ENCODE results near the gene ESYT2.

ESYT2 gene

DNA sequence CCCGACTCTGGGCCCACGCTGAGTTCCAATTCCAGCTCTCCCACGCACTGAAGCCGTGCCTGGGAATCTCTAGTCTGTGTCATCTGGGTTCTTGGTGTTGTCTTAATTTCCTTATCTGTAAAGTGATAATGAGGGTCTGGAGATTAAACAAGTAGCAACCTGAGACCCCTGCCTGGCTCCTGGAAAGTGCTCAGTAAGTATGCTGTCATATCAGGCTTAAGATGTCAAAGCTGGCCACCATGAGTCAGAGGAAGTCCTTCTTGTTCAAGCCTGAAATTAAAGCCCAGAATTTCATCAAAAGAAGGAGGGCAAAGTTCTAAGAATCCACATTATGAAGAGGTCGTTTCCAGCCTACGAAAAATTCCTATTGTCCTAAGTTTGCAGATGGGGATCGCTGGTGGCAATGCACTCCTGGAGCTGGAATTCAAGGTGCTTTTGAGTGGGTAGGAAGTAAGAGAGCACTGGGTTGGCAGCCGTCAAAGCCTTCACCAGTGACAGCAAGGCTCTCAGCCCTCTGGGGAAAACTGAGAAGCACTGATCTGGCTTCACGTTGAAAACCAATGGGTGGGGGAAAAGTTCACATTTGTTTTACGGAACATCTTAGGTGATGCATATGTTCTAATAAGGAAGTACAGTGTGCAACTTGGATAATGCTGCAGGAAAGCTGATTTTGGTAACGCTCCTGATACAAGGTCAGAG lies 74.4 kb downstream of the ESYT2 start:
- Histone ChIP-seq H3K36me3 (ENCODE audit: control insufficient read depth in 4 of 4, insufficient read depth in 4 of 4, low read length in 3 of 4) (peaks cover 23 to 66% (median 54%) of the 10 kb centered on the region in 4 experiments), H3K27me3 (replicated peaks in 2 of 5; ENCODE audit: control insufficient read depth in 4 of 5, insufficient read depth in 5 of 5, low read length in 4 of 5) (no peaks in the 10 kb centered on the region), H3K9me3 (ENCODE audit: control extremely low read depth in 1 of 5, control insufficient read depth in 4 of 5, insufficient read depth in 2 of 5, low read depth in 1 of 5, low read length in 4 of 5) (no peaks in the 10 kb centered on the region), H3K4me3 (ENCODE audit: control insufficient read depth in 1 of 7, extremely low read depth in 1 of 7, insufficient read depth in 4 of 7, low read depth in 2 of 7, low read length in 6 of 7) (no peak overlapping the region), H3K4me1 (ENCODE audit: control extremely low read depth in 1 of 4, control insufficient read depth in 4 of 4, insufficient read depth in 4 of 4, low read length in 3 of 4) (no peaks in the 10 kb centered on the region), H3K27ac (ENCODE audit: insufficient read depth in 1 of 2, low read depth in 1 of 2, low read length in 2 of 2, poor library complexity in 1 of 2, severe bottlenecking in 2 of 2) (no peak overlapping the region)
- ChIA-PET POLR2A (no interaction called here), CTCF (interaction anchor here (0.8 to 1.7 kb wide), 3 partner anchors 8 to 59 kb away, joined by 3 to 5 read pairs (median 4); no protein-coding TSS in a partner anchor)
- DNase-seq, result no peak
- over 99% methylated on average over 10 of the region's 11 CpGs for WGBS (ENCODE audit: insufficient coverage)

GRCh38 chr7:158753900-158754299 lies 75.4 kb downstream of the ESYT2 start:
- ChIA-PET CTCF (interaction anchor here (0.6 to 1.7 kb wide), 5 partner anchors 9 to 223 kb away, joined by 3 to 4 read pairs (median 3); no protein-coding TSS in a partner anchor), POLR2A (no interaction called here)
- no peak for DNase-seq
- H3K4me3 ChIP-seq (ENCODE audit: control insufficient read depth in 1 of 7, extremely low read depth in 1 of 7, insufficient read depth in 4 of 7, low read depth in 2 of 7, low read length in 6 of 7), result no peak overlapping the region
- H3K9me3 ChIP-seq (ENCODE audit: control extremely low read depth in 1 of 5, control insufficient read depth in 4 of 5, insufficient read depth in 2 of 5, low read depth in 1 of 5, low read length in 4 of 5), result no peaks in the 10 kb centered on the region
- no peaks in the 10 kb centered on the region for H3K4me1 ChIP-seq (ENCODE audit: control extremely low read depth in 1 of 4, control insufficient read depth in 4 of 4, insufficient read depth in 4 of 4, low read length in 3 of 4)
- H3K27ac ChIP-seq (ENCODE audit: insufficient read depth in 1 of 2, low read depth in 1 of 2, low read length in 2 of 2, poor library complexity in 1 of 2, severe bottlenecking in 2 of 2), result no peak overlapping the region
- H3K27me3 ChIP-seq (replicated peaks in 2 of 5; ENCODE audit: control insufficient read depth in 4 of 5, insufficient read depth in 5 of 5, low read length in 4 of 5), result no peaks in the 10 kb centered on the region
- 100% methylated on average over 1 of the region's 5 CpGs for WGBS (ENCODE audit: insufficient coverage)
- H3K36me3 ChIP-seq (ENCODE audit: control insufficient read depth in 4 of 4, insufficient read depth in 4 of 4, low read length in 3 of 4), result peaks cover 18 to 64% (median 49%) of the 10 kb centered on the region in 4 experiments

- H3K36me3 ChIP-seq (ENCODE audit: control insufficient read depth in 4 of 4, insufficient read depth in 4 of 4, low read length in 3 of 4), result peaks cover 16 to 66% (median 50%) of the 10 kb centered on the region in 4 experiments
- H3K27me3 ChIP-seq (replicated peaks in 2 of 5; ENCODE audit: control insufficient read depth in 4 of 5, insufficient read depth in 5 of 5, low read length in 4 of 5), result no peaks in the 10 kb centered on the region
- no peak overlapping the region for H3K4me3 ChIP-seq (ENCODE audit: control insufficient read depth in 1 of 7, extremely low read depth in 1 of 7, insufficient read depth in 4 of 7, low read depth in 2 of 7, low read length in 6 of 7)
- no peaks in the 10 kb centered on the region for H3K4me1 ChIP-seq (ENCODE audit: control extremely low read depth in 1 of 4, control insufficient read depth in 4 of 4, insufficient read depth in 4 of 4, low read length in 3 of 4)
- 100% methylated on average over 2 of the region's 3 CpGs for WGBS (ENCODE audit: insufficient coverage)
- POLR2A ChIA-PET, result no interaction called here
- H3K9me3 ChIP-seq (ENCODE audit: control extremely low read depth in 1 of 5, control insufficient read depth in 4 of 5, insufficient read depth in 2 of 5, low read depth in 1 of 5, low read length in 4 of 5), result no peaks in the 10 kb centered on the region
- no peak overlapping the region for H3K27ac ChIP-seq (ENCODE audit: insufficient read depth in 1 of 2, low read depth in 1 of 2, low read length in 2 of 2, poor library complexity in 1 of 2, severe bottlenecking in 2 of 2)
- CTCF ChIA-PET, result interaction anchor here (1.3 to 5.8 kb wide), 2 partner anchors 11 to 13 kb away, joined by 3 to 19 read pairs; no protein-coding TSS in a partner anchor
- no peak for DNase-seq
Observed at GRCh38 chr7:158751751-158752150, 77.6 kb downstream of the ESYT2 start.

DNA sequence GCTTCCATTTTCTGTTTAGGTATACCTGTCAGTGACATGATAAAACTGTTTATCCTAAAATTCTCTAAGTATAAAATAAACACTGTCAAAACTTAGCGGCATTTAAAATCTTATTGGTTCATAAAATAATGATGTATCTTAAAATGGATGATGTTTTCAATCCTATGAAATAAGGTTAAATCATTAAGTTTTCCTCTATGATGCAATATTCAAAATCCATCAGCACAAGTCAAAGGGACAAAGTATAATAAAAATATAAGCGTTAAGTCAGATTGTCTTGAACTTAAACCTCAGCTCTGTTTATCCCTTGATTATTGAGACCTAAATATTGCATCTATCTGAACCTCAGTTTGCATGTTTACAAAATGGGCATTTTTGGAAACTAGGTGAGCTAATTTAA lies 78.1 kb downstream of the ESYT2 start:
- no peaks in the 10 kb centered on the region for H3K4me1 ChIP-seq (ENCODE audit: control extremely low read depth in 1 of 4, control insufficient read depth in 4 of 4, insufficient read depth in 4 of 4, low read length in 3 of 4)
- H3K36me3 ChIP-seq (ENCODE audit: control insufficient read depth in 4 of 4, insufficient read depth in 4 of 4, low read length in 3 of 4), result peaks cover 14 to 69% (median 51%) of the 10 kb centered on the region in 4 experiments
- ChIA-PET POLR2A (no interaction called here), CTCF (interaction anchor here (1.3 to 5.8 kb wide), 4 partner anchors 8 to 18 kb away, joined by 3 to 19 read pairs (median 6); no protein-coding TSS in a partner anchor)
- no peak overlapping the region for H3K27ac ChIP-seq (ENCODE audit: insufficient read depth in 1 of 2, low read depth in 1 of 2, low read length in 2 of 2, poor library complexity in 1 of 2, severe bottlenecking in 2 of 2)
- WGBS (ENCODE audit: insufficient coverage), result no CpG with 5 or more reads among the region's 2 CpGs
- H3K4me3 ChIP-seq (ENCODE audit: control insufficient read depth in 1 of 7, extremely low read depth in 1 of 7, insufficient read depth in 4 of 7, low read depth in 2 of 7, low read length in 6 of 7), result no peak overlapping the region
- no peaks in the 10 kb centered on the region for H3K9me3 ChIP-seq (ENCODE audit: control extremely low read depth in 1 of 5, control insufficient read depth in 4 of 5, insufficient read depth in 2 of 5, low read depth in 1 of 5, low read length in 4 of 5)
- no peaks in the 10 kb centered on the region for H3K27me3 ChIP-seq (replicated peaks in 2 of 5; ENCODE audit: control insufficient read depth in 4 of 5, insufficient read depth in 5 of 5, low read length in 4 of 5)
- DNase-seq, result no peak

GRCh38 chr7:158750702-158751101 lies 78.6 kb downstream of the ESYT2 start:
- Histone ChIP-seq H3K9me3 (ENCODE audit: control extremely low read depth in 1 of 5, control insufficient read depth in 4 of 5, insufficient read depth in 2 of 5, low read depth in 1 of 5, low read length in 4 of 5) (no peaks in the 10 kb centered on the region), H3K4me3 (ENCODE audit: control insufficient read depth in 1 of 7, extremely low read depth in 1 of 7, insufficient read depth in 4 of 7, low read depth in 2 of 7, low read length in 6 of 7) (no peak overlapping the region), H3K4me1 (ENCODE audit: control extremely low read depth in 1 of 4, control insufficient read depth in 4 of 4, insufficient read depth in 4 of 4, low read length in 3 of 4) (no peaks in the 10 kb centered on the region), H3K36me3 (ENCODE audit: control insufficient read depth in 4 of 4, insufficient read depth in 4 of 4, low read length in 3 of 4) (peaks cover 12 to 70% (median 48%) of the 10 kb centered on the region in 4 experiments), H3K27ac (ENCODE audit: insufficient read depth in 1 of 2, low read depth in 1 of 2, low read length in 2 of 2, poor library complexity in 1 of 2, severe bottlenecking in 2 of 2) (no peak overlapping the region), H3K27me3 (replicated peaks in 2 of 5; ENCODE audit: control insufficient read depth in 4 of 5, insufficient read depth in 5 of 5, low read length in 4 of 5) (no peaks in the 10 kb centered on the region)
- DNase-seq, result no peak
- POLR2A ChIA-PET, result no interaction called here
- 94% methylated on average over 3 of the region's 3 CpGs for WGBS (ENCODE audit: insufficient coverage)
- CTCF ChIA-PET, result interaction anchor here (0.9 to 5.8 kb wide), 5 partner anchors 9 to 55 kb away, joined by 3 to 19 read pairs (median 3); no protein-coding TSS in a partner anchor

GRCh38 chr7:158749396-158749795 lies 79.9 kb downstream of the ESYT2 start:
- POLR2A ChIA-PET, result no interaction called here
- H3K4me3 ChIP-seq (ENCODE audit: control insufficient read depth in 1 of 7, extremely low read depth in 1 of 7, insufficient read depth in 4 of 7, low read depth in 2 of 7, low read length in 6 of 7), result no peak overlapping the region
- no peaks in the 10 kb centered on the region for H3K4me1 ChIP-seq (ENCODE audit: control extremely low read depth in 1 of 4, control insufficient read depth in 4 of 4, insufficient read depth in 4 of 4, low read length in 3 of 4)
- H3K36me3 ChIP-seq (ENCODE audit: control insufficient read depth in 4 of 4, insufficient read depth in 4 of 4, low read length in 3 of 4), result peaks cover 3 to 70% (median 45%) of the 10 kb centered on the region in 4 experiments
- no peak overlapping the region for H3K27ac ChIP-seq (ENCODE audit: insufficient read depth in 1 of 2, low read depth in 1 of 2, low read length in 2 of 2, poor library complexity in 1 of 2, severe bottlenecking in 2 of 2)
- H3K27me3 ChIP-seq (replicated peaks in 2 of 5; ENCODE audit: control insufficient read depth in 4 of 5, insufficient read depth in 5 of 5, low read length in 4 of 5), result no peaks in the 10 kb centered on the region
- no peak for DNase-seq
- H3K9me3 ChIP-seq (ENCODE audit: control extremely low read depth in 1 of 5, control insufficient read depth in 4 of 5, insufficient read depth in 2 of 5, low read depth in 1 of 5, low read length in 4 of 5), result no peaks in the 10 kb centered on the region
- CTCF ChIA-PET, result interaction anchor here (2.1 to 5.8 kb wide), 2 partner anchors 9 to 17 kb away, joined by 8 to 19 read pairs; no protein-coding TSS in a partner anchor
- WGBS (ENCODE audit: insufficient coverage), result 98% methylated on average over 9 of the region's 9 CpGs

GRCh38 chr7:158748335-158748734 lies 81.0 kb downstream of the ESYT2 start:
- 86% methylated on average over 7 of the region's 10 CpGs for WGBS (ENCODE audit: insufficient coverage)
- no peak for DNase-seq
- ChIA-PET CTCF (interaction anchor here (0.7 to 5.8 kb wide), 5 partner anchors 8 to 52 kb away, joined by 3 to 19 read pairs (median 3); no protein-coding TSS in a partner anchor), POLR2A (no interaction called here)
- Histone ChIP-seq H3K27ac (ENCODE audit: insufficient read depth in 1 of 2, low read depth in 1 of 2, low read length in 2 of 2, poor library complexity in 1 of 2, severe bottlenecking in 2 of 2) (no peak overlapping the region), H3K4me3 (ENCODE audit: control insufficient read depth in 1 of 7, extremely low read depth in 1 of 7, insufficient read depth in 4 of 7, low read depth in 2 of 7, low read length in 6 of 7) (no peak overlapping the region), H3K4me1 (ENCODE audit: control extremely low read depth in 1 of 4, control insufficient read depth in 4 of 4, insufficient read depth in 4 of 4, low read length in 3 of 4) (no peaks in the 10 kb centered on the region), H3K27me3 (replicated peaks in 2 of 5; ENCODE audit: control insufficient read depth in 4 of 5, insufficient read depth in 5 of 5, low read length in 4 of 5) (no peaks in the 10 kb centered on the region), H3K9me3 (ENCODE audit: control extremely low read depth in 1 of 5, control insufficient read depth in 4 of 5, insufficient read depth in 2 of 5, low read depth in 1 of 5, low read length in 4 of 5) (no peaks in the 10 kb centered on the region), H3K36me3 (ENCODE audit: control insufficient read depth in 4 of 4, insufficient read depth in 4 of 4, low read length in 3 of 4) (peaks cover 5 to 72% (median 41%) of the 10 kb centered on the region in 4 experiments)
